Measurements from ENCODE around the gene CXADR.

CXADR gene

DNA sequence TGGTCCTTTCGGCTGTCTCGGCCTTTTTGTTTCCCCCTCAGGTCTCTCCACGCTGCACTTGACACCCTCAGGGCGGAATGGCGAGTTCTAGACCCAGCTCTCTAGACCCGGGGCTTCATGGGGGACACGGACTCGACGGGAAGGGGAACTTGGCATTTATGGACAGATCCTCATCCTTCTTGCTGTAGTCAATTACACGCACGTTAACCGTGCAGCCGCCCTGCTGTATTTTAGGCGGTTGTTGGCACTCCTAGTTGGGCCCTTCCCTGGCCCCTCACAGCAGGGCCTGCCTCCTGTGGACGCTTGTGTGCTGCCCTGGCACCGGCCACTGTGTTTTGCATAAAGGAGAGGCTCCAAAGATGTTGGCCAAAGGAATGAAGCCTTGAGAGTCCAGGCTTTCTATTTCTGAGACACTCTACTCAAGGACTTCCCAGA is 100.4 kb downstream of the CXADR start:
- Histone ChIP-seq H3K4me3 (peak overlapping the region; percentile 83), H3K27ac (peak overlapping the region; percentile 83 to 90)
- peak; percentile 76 for DNase-seq (ENCODE audit: low spot score)
- TF ChIP-seq, protein P1, sequence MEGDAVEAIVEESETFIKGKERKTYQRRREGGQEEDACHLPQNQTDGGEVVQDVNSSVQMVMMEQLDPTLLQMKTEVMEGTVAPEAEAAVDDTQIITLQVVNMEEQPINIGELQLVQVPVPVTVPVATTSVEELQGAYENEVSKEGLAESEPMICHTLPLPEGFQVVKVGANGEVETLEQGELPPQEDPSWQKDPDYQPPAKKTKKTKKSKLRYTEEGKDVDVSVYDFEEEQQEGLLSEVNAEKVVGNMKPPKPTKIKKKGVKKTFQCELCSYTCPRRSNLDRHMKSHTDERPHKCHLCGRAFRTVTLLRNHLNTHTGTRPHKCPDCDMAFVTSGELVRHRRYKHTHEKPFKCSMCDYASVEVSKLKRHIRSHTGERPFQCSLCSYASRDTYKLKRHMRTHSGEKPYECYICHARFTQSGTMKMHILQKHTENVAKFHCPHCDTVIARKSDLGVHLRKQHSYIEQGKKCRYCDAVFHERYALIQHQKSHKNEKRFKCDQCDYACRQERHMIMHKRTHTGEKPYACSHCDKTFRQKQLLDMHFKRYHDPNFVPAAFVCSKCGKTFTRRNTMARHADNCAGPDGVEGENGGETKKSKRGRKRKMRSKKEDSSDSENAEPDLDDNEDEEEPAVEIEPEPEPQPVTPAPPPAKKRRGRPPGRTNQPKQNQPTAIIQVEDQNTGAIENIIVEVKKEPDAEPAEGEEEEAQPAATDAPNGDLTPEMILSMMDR (IDR thresholded peaks at IDR 0.05): no peak

GRCh38 chr21:17616831-17617230 is 104.0 kb downstream of the CXADR start:
- Histone ChIP-seq H3K4me3 (no peak overlapping the region), H3K27ac (no peak overlapping the region)
- TF ChIP-seq, protein P1 (IDR thresholded peaks at IDR 0.05): no peak
- DNase-seq (ENCODE audit: low spot score): no peak

DNA sequence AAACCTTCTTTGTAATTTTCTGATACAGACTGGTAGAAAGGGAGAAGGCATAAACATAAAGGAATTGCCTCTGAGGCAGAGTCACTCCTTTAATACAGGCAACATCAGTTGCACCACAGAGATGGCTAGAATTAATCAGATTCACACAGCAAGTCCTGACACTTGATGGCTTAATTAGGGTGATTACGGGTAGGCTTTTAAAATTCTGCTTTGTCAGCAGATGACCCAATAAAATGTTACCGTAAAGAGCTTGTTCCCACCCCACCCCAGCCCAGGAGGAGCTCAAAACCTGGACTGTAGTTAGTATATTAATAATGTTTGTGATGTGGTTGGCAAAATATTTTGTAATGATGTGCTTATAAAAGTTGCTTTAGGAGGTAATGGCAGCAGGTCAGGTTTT is 109.2 kb downstream of the CXADR start:
- TF ChIP-seq, protein P1 (IDR thresholded peaks at IDR 0.05): no peak
- no peak for DNase-seq (ENCODE audit: low spot score)
- H3K4me3 ChIP-seq: no peak overlapping the region
- H3K27ac ChIP-seq: no peak overlapping the region

- TF ChIP-seq, protein P1 (IDR thresholded peaks at IDR 0.05): no peak
- DNase-seq (ENCODE audit: low spot score): no peak
- H3K4me3 ChIP-seq: no peak overlapping the region
- no peak overlapping the region for H3K27ac ChIP-seq
Measured at GRCh38 chr21:17631195-17631594, 118.4 kb downstream of the CXADR start.

GRCh38 chr21:17636711-17637110 is 123.9 kb downstream of the CXADR start:
- DNase-seq (ENCODE audit: low spot score): no peak
- TF ChIP-seq, protein P1 (IDR thresholded peaks at IDR 0.05): no peak
- no peak overlapping the region for H3K4me3 ChIP-seq
- H3K27ac ChIP-seq: no peak overlapping the region

DNA sequence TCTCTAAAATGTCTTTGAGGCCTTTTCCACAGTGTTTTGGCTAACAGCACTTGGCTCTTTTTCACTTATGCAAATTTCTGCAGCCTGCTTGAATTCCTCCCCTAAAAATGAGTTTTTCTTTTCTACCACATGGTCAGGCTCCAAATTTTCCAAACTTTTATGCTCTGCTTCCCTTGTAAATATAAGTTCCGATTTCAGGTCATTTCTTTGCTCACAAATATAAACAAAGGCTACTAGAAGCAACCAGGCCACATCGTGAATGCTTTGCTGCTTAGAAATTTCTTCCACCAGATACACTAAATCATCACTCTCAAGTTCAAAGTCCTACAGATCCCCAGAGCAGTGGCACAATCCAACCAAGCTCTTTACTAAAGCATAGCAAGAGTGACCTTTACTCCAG is 128.0 kb downstream of the CXADR start:
- Histone ChIP-seq H3K27ac (no peak overlapping the region), H3K4me3 (no peak overlapping the region)
- TF ChIP-seq, protein P1 (IDR thresholded peaks at IDR 0.05): no peak
- no peak for DNase-seq (ENCODE audit: low spot score)
